Thyroid gland (tissue), 4 donors: ENCODE data around the gene TUBA4A. TPM values are rescaled to one million over a fixed set of nuclear protein-coding genes. Genes with fewer than 3 reads are reported as not detected.

Experiments used
- DNase-seq, 2 donors: peaks; one replicate each; pipeline ENCODE4 v3.0.0-alpha.2; 2019
- H3K27ac ChIP-seq, 3 donors: fragments of 200-600 bp; sonication (generic); 1 replicate in 2 of 3; 2 replicates in 1 of 3; pipeline ENCODE4 v1.5.1; 2016 to 2019; ENCODE audit warnings: mild to moderate bottlenecking in 1 of 3, moderate library complexity in 1 of 3
- H3K27me3 ChIP-seq: fragments of 200-600 bp; sonication (generic); one replicate; pipeline ENCODE4 v1.5.1; 2019
- H3K36me3 ChIP-seq, 2 donors: fragments of 200-600 bp; sonication (generic); one replicate each; pipeline ENCODE4 v1.5.1; 2016 to 2019
- H3K4me1 ChIP-seq, 2 donors: fragments of 200-600 bp; sonication (generic); one replicate each; pipeline ENCODE4 v1.5.1; 2017 to 2019
- H3K4me3 ChIP-seq, 3 donors: fragments of 200-600 bp; sonication (generic); replicated peaks in 1 of 3; 1 replicate in 2 of 3; 2 replicates in 1 of 3; pipeline ENCODE4 v1.5.1; 2016; ENCODE audit warnings: mild to moderate bottlenecking in 1 of 3
- H3K9me3 ChIP-seq: fragments of 200-600 bp; sonication (generic); one replicate; pipeline ENCODE4 v1.5.1; 2017
- POLR2A ChIP-seq, 2 donors: fragments of 450-650 bp; IDR thresholded peaks; one replicate each; pipeline ENCODE4 v1.6.1; 2017; ENCODE audit warnings: antibody characterized with exemption in 2 of 2, mild to moderate bottlenecking in 2 of 2, moderate library complexity in 1 of 2
- WGBS, 2 donors: methylation state at CpG; one replicate each; pipeline ENCODE4 v1.1.5; 2017; 5-methylcytosine and 5-hydroxymethylcytosine counted together
- intact Hi-C: fragments of 100-400 bp; cut with DNase I; formaldehyde crosslinking; loops from one replicate; pipeline ENCODE4 v1.15.1; 2023
- total RNA-seq, 4 donors: library from RNA; depleted of rRNA; stranded (reverse); fragments of >200 nt; gene quantifications; one replicate each; pipeline ENCODE4 v1.2.3, GENCODE V29; 2016
- TF ChIP-seq, protein P1 (sequence below), 6 experiments: fragments of 200-600 bp in 3 of 6; fragments of 450-650 bp in 3 of 6; sonication (generic) in 3 of 6; IDR thresholded peaks; one replicate each; pipeline ENCODE4 v1.5.1; 2016 to 2019; ENCODE audit warnings: antibody characterized with exemption in 6 of 6, mild to moderate bottlenecking in 2 of 6, inconsistent platforms in 1 of 6, moderate library complexity in 1 of 6

TUBA4A gene
- total RNA-seq, 4 donors from 2014 or later, result 21.0 to 72.4 (median 34.8) TPM

DNA sequence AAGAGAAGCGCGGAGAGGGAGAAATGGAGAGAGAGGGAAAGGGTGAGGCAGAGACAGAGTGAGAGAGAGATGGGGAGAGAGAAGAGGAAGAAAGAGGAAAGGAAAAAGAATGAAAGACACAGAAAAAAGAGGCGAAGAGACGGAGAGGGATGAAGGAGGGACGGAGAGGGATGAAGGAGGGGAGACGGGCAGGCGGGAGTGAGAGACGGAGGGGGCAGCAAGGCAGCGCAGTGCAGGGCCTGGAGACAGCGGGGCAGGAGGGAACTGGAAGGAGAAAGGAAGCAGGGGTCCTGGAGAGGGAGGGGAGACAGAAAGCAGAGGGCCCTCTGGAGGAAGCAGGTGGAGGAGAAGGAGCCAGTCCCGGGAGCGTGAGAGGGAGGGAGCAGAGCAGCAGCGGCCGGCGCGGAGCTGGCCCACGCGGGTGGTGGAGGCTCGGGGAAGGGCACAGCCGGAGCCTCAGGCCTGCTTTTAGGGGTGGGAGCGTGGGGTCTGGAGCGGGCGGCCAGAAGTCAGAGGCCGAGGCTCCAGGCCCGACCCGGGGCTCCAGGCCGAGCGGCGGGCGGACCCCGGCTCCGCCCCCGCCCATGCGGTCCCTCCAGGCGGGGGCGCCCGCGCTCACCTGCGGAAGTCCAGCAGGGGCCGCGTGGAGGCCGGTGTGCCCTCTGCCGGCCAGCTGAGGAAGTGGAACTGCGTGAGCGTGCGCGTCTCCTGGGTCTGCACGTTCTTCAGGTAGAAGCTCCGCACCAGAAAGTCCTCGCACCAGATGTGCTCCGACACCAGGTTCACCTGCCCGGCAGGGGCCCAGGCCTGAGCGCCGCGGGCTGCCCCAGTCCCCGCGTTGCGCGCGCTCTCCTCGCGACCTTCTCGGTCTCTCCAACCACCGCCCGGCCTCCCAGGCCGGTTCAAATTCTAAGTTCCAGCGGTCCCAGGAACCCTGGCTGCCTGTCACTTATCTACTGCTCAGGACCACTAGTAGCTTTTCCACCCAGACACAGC is 40.9 kb upstream of the TUBA4A start:
- DNase-seq, result peak; percentile 86 to 90
- Histone ChIP-seq H3K9me3 (no peaks in the 10 kb centered on the region), H3K36me3 (no peaks in the 10 kb centered on the region), H3K4me1 (peaks cover 4 to 14% of the 10 kb centered on the region in 2 donors), H3K4me3 (peak overlapping the region in 1 of 3 donors; percentile 45), H3K27me3 (no peaks in the 10 kb centered on the region), H3K27ac (peak overlapping the region in 2 of 3 donors; percentile 54 to 56)
- 10 to 14% methylated on average over 39 to 40 of the region's 67 CpGs for WGBS, 2 donors
- TF ChIP-seq, protein P1, sequence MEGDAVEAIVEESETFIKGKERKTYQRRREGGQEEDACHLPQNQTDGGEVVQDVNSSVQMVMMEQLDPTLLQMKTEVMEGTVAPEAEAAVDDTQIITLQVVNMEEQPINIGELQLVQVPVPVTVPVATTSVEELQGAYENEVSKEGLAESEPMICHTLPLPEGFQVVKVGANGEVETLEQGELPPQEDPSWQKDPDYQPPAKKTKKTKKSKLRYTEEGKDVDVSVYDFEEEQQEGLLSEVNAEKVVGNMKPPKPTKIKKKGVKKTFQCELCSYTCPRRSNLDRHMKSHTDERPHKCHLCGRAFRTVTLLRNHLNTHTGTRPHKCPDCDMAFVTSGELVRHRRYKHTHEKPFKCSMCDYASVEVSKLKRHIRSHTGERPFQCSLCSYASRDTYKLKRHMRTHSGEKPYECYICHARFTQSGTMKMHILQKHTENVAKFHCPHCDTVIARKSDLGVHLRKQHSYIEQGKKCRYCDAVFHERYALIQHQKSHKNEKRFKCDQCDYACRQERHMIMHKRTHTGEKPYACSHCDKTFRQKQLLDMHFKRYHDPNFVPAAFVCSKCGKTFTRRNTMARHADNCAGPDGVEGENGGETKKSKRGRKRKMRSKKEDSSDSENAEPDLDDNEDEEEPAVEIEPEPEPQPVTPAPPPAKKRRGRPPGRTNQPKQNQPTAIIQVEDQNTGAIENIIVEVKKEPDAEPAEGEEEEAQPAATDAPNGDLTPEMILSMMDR (IDR thresholded peaks at IDR 0.05), result peak; percentile 60 to 100 (median 99)
- TF ChIP-seq POLR2A (IDR thresholded peaks at IDR 0.05), result peak in 1 of 2 donors; percentile 41
- intact Hi-C loops, result loop anchor here (2.0 to 5.0 kb wide), 3 partner anchors 16 to 237 kb away; partner anchors contain the start of gene DNAJB2

DNA sequence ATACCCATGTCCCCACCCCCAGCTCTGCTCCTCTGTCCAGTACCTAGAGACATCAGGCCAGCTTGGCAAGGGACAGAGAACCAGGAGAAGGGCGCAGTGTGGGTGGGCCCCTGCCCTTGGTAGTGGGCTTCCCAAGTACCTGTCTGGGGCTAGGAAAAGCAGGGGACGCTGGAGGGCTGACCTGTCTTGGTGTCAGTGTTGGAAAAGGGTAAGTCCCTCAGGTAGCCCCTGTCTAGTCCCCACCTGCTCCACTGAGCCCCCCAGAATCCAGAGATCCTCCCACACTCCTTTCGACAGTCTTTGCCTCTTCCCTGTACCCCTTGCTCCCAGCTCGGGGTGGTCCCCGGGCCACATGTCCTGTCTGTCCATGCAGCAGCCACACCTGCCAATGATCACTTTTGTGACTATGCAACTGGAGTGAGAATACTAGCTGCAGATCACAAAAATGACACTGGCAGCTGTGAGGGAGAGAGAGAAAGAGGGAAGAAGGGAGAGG is 40.1 kb upstream of the TUBA4A start:
- intact Hi-C loops, result loop anchor here (2.0 kb wide), 1 partner anchor 15 kb away; the partner anchor contains the start of gene DNAJB2
- WGBS, 2 donors, result 88 to 90% methylated on average over 5 of the region's 5 CpGs

DNA sequence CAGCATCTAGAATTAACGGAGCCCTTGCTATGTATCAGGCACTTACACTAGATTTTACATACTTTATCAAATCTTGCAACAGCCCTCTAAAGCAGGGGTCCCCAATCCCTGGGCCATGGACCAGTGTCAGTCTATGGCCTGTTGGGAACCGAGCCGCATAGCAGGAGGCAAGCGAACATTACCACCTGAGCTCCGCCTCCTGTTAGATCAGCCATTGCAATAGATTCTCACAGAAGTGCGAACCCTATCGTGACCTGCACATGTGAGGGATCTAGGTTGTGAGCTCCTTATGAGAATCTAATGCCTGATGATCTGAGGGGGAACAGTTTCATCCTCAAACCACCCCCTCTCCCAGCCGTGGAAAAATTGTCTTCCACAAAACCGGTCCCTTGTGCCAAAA is 38.9 kb upstream of the TUBA4A start:
- Histone ChIP-seq H3K27ac (no peak overlapping the region), H3K27me3 (no peaks in the 10 kb centered on the region), H3K4me3 (no peak overlapping the region), H3K4me1 (peaks cover 4 to 21% of the 10 kb centered on the region in 2 donors), H3K9me3 (no peaks in the 10 kb centered on the region), H3K36me3 (no peaks in the 10 kb centered on the region)
- TF ChIP-seq, protein P1 (IDR thresholded peaks at IDR 0.05), result no peak
- TF ChIP-seq POLR2A (IDR thresholded peaks at IDR 0.05), result no peak
- 94 to 95% methylated on average over 7 to 9 of the region's 9 CpGs for WGBS, 2 donors
- DNase-seq, result no peak
- intact Hi-C loops, result no loop called here

More for the DNA sequence above, 40.1 kb upstream of the TUBA4A start:
- Histone ChIP-seq H3K36me3 (no peaks in the 10 kb centered on the region), H3K4me3 (no peak overlapping the region), H3K27me3 (no peaks in the 10 kb centered on the region), H3K9me3 (no peaks in the 10 kb centered on the region), H3K4me1 (peaks cover 4 to 21% of the 10 kb centered on the region in 2 donors), H3K27ac (no peak overlapping the region)
- TF ChIP-seq POLR2A (IDR thresholded peaks at IDR 0.05), result no peak
- TF ChIP-seq, protein P1 (IDR thresholded peaks at IDR 0.05), result no peak
- DNase-seq, result no peak

DNA sequence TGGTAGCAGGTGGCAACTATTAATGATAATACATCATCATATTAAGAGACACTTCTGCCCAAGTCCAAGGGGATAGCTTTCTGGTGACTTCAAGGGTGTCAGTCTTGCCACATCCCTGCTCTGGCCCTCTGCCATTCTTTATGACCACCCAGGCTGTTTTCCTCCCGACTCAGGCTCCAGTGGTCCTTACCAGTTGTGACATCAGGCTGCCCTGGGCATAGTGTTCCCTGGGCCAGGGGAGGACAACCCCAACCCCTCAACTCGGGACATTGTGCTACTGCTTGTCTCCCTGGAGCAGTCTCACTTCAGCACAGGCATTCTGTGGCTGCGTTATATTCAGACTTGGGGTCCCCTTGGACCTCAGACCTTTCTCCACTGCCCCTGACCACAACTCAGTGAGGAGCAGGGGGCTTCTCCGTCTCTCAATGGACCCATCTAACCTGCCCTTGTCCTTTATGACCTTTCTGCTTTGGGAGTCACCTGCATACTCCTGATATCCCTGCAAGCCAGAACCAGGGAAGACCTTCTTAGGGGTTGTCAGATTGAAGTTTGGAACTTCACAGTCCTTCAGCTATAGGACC is 38.3 kb upstream of the TUBA4A start:
- no peaks in the 10 kb centered on the region for H3K36me3 ChIP-seq
- 80 to 86% methylated on average over 4 of the region's 4 CpGs for WGBS, 2 donors
- H3K27ac ChIP-seq, result no peak overlapping the region
- H3K9me3 ChIP-seq, result no peaks in the 10 kb centered on the region
- H3K27me3 ChIP-seq, result no peaks in the 10 kb centered on the region
- no peak for DNase-seq
- no peak for TF ChIP-seq POLR2A (IDR thresholded peaks at IDR 0.05)
- TF ChIP-seq, protein P1 (IDR thresholded peaks at IDR 0.05), result no peak
- no peak overlapping the region for H3K4me3 ChIP-seq
- peaks cover 4 to 21% of the 10 kb centered on the region in 2 donors for H3K4me1 ChIP-seq
- intact Hi-C loops, result no loop called here
